NT2/D1 (cell line): Measurements from ENCODE around the gene HUWE1.

ENCODE experiments used
- SUZ12 ChIP-seq: IDR thresholded peaks from 2 replicates; pipeline ENCODE4 v1.6.1; 2011; ENCODE audit not compliant: insufficient read length, insufficient read depth; ENCODE audit errors: extremely low read depth
- YY1 ChIP-seq: IDR thresholded peaks from 2 replicates; pipeline ENCODE4 v1.6.1; 2011; ENCODE audit not compliant: insufficient read length, insufficient read depth
- ZNF274 ChIP-seq: IDR thresholded peaks from 2 replicates; pipeline ENCODE4 v1.6.1; 2011; ENCODE audit warnings: mild to moderate bottlenecking, low read depth, low read length

DNA sequence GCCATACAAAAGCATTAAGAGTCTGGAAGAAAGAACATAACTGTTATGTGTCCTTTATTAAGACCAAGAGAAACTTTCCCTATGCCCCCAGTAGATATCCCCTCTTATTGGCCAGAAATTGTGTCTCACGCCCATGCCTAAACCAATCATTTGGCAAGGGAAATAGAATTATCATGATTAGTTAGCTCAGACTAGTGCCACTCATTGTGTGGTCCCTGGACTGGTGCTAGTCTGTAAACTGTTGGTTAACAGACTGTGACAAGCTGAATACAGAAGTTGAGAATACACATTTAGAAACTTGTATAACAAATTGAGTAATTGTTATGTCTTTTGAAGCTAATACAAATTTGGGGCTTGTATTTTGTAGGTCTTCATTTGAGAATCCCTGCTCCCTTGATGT is 8.1 kb upstream of the HUWE1 start:
- TF ChIP-seq YY1 (no peak), ZNF274 (no peak), SUZ12 (no peak)
